Omental fat pad (tissue), 4 donors: Measurements from ENCODE around the gene TBC1D22A. TPM values are rescaled to one million over a fixed set of nuclear protein-coding genes. Genes with fewer than 3 reads are reported as not detected.

ENCODE experiments used
- ATAC-seq: fragments of 150-250 bp; one replicate; pipeline ENCODE4 v1.9.1; 2016; ENCODE audit warnings: mild to moderate bottlenecking, moderate library complexity; ENCODE audit not compliant: low FRiP score
- DNase-seq: peaks from one replicate; pipeline ENCODE4 v3.0.0-alpha.2; 2019; ENCODE audit warnings: low spot score
- total RNA-seq, 4 donors: library from RNA; depleted of rRNA; stranded (reverse); fragments of >200 nt; gene quantifications; one replicate each; pipeline ENCODE4 v1.1.0, GENCODE V29; 2016
- TF ChIP-seq, protein P1 (sequence below), 3 donors: fragments of 450-650 bp; IDR thresholded peaks; one replicate each; pipeline ENCODE4 v1.5.1; 2016 to 2017; ENCODE audit warnings: antibody characterized with exemption in 3 of 3, mild to moderate bottlenecking in 3 of 3, moderate library complexity in 2 of 3

Gene TBC1D22A, protein sequence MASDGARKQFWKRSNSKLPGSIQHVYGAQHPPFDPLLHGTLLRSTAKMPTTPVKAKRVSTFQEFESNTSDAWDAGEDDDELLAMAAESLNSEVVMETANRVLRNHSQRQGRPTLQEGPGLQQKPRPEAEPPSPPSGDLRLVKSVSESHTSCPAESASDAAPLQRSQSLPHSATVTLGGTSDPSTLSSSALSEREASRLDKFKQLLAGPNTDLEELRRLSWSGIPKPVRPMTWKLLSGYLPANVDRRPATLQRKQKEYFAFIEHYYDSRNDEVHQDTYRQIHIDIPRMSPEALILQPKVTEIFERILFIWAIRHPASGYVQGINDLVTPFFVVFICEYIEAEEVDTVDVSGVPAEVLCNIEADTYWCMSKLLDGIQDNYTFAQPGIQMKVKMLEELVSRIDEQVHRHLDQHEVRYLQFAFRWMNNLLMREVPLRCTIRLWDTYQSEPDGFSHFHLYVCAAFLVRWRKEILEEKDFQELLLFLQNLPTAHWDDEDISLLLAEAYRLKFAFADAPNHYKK
- total RNA-seq, result 10 to 100 TPM; 21.3 to 31.2 (median 24.5) TPM

DNA sequence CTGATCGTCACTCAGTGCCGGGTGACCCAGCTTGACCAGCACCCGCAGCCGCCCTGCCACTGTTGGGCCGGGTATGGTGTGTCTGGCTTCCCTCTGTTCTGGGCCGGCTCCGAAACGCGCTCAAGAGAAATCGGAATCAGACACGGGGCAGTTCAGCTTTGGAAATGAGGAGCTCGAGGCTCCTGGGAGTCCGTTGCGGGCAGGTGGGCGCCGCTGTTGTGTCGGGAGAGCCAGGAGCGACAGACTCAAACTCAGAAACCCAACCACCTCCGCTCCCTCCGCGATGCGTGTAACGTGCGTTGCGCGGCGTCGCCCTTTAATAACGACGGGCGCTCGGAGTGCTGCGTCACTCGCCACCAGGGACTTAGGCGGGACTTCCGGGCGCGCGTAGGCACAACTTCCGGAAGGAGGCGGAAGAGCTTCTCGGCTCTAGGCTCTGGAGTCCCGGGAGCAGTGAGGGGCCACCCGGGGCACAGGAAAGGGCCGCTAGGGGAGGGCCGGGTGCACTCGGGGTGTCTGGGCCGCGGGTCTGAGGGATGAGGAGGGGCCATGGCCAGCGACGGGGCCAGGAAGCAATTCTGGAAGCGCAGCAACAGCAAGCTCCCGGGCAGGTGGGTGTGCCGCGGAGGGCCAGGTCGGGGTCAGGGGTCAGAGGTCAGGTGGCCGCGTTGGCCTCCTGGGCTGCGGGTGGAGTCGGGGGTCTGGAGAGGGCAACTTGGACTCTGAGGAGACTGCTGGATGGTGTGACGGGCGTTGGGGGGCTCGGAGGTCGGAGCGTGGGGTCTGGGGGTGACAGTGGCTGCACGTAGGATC lies at the start of gene TBC1D22A:
Gene TBC1D22A, plus strand, starts transcription at position 413 of the 813 bp plus-strand sequence. Its CDS starts 137 bp downstream, at position 550.
- peak; percentile 84 for ATAC-seq

DNA sequence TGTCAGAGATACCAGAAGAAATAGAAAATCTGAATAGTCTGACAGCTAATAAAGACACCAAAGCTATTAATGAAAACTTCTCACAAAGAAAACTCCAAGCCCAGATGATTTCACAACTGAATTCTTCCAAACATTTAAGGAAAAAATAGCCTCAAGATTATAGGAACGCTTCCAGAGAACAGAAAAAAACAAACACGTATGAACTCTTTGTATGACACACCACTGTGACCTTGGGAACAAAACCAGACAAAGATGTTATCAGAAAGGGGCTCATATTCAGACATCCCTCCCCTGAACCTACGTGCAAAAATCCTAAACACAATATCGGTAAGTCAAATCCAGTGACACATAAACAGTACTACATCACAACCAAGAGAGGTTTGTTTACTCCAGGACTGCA lies 47.9 kb upstream of the TBC1D22A start:
- DNase-seq, result no peak
- ATAC-seq, result no peak
- TF ChIP-seq, protein P1, sequence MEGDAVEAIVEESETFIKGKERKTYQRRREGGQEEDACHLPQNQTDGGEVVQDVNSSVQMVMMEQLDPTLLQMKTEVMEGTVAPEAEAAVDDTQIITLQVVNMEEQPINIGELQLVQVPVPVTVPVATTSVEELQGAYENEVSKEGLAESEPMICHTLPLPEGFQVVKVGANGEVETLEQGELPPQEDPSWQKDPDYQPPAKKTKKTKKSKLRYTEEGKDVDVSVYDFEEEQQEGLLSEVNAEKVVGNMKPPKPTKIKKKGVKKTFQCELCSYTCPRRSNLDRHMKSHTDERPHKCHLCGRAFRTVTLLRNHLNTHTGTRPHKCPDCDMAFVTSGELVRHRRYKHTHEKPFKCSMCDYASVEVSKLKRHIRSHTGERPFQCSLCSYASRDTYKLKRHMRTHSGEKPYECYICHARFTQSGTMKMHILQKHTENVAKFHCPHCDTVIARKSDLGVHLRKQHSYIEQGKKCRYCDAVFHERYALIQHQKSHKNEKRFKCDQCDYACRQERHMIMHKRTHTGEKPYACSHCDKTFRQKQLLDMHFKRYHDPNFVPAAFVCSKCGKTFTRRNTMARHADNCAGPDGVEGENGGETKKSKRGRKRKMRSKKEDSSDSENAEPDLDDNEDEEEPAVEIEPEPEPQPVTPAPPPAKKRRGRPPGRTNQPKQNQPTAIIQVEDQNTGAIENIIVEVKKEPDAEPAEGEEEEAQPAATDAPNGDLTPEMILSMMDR (IDR thresholded peaks at IDR 0.05), result no peak

More for the DNA sequence above, at the start of gene TBC1D22A:
- TF ChIP-seq, protein P1 (IDR thresholded peaks at IDR 0.05), result no peak
- peak; percentile 86 for DNase-seq

DNA sequence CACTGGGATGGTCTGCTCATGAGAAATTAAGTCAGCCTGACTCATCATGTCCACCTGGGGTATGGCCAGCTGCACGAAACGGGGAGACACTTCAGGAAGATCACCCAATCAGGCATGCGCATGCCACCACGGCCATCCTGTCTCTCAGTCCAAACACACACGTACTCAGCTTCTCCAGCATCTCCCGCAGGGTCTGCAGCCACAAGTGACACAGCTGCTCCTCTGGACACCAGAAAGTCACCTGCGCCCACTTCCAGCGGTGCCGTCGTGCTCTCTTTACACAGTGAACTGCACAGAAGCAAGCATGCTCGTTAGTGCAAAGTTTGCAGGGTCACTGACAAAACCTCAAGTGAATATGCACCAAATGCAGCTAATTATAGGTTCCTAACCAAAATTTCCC lies 42.5 kb upstream of the TBC1D22A start:
- ATAC-seq, result no peak
- TF ChIP-seq, protein P1 (IDR thresholded peaks at IDR 0.05), result no peak
- no peak for DNase-seq

DNA sequence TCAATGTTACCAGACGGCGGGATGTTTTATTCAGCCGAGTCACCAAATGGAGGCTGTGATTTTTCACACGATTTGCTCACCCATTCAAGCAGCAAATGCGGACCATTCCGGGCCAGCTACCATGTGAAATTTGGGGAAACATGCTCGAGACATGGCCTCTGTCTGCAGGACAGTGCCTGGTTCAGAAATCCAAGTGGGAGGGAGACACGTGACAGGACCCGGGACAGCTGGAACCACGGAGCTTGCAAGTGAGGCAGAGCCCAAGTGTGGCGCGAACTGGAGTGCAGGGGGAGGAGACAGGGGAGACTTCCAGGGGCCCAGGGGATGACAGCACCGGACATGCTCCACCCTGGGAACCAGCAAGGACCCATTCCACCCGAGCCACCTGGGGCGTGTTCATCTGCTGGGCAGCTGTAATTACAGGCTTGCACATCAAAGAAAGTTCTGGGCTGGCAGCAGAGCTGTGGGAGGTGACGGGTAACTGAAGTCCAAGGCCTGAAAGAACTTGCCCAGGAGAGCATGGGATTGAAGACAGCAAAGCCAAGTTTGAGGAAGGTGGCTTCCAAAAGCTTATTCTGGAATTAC lies 40.9 kb upstream of the TBC1D22A start:
- ATAC-seq (no peak), DNase-seq (no peak)
- TF ChIP-seq, protein P1 (IDR thresholded peaks at IDR 0.05), result no peak

DNA sequence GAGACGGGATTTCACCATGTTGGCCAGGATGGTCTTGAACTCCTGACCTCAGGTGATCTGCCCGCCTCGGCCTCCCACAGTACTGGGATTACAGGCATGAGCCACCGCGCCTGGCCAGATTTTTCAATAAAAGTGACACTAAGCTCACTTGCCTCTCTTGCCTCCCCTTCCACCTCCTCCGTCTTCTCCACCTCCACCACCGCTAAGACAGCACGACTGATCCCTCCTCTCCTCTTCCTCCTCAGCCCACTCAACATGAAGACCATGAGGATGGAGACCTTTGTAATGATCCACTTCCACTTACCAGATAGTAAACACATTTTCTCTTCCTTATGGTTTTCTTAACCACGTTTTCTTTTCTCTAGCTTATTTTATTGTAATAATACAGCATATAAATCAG lies 38.6 kb upstream of the TBC1D22A start:
- ATAC-seq (no peak), DNase-seq (no peak)
- TF ChIP-seq, protein P1 (IDR thresholded peaks at IDR 0.05), result no peak

DNA sequence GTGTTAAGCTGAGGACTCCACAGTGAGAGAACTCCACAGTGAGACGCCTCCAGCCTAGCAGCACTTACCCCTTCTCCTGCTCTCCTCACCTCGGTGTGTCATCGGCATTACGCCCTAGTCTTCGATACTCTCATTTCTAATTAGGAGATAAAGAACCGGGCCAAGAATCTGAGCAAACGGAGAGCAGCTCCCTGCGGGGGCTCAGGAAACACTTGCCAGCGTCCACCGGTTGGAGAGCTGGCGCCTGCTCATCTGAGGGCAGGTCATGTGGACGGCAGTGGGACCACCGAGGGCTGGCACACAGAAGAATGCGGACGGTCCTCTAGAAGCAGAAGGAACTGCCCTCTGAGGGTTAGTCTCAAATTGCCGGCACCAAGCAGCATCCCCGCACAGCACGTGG lies 37.4 kb upstream of the TBC1D22A start:
- ATAC-seq (no peak), DNase-seq (no peak)
- TF ChIP-seq, protein P1 (IDR thresholded peaks at IDR 0.05), result no peak
